GM18498 (cell line): ENCODE data around the gene UBE2G1.
"Not testable (repeated sequence)": the region's sequence is repeated elsewhere in the genome, so short reads cannot be mapped to it uniquely, and the experiment has no call there.

ENCODE experiments used
- ATAC-seq: cut with Tn5 transposase; IDR thresholded peaks from one replicate; pipeline ENCODE4 v1.9.1; 2021; ENCODE audit warnings: mild to moderate bottlenecking, moderate library complexity; ENCODE audit not compliant: unreplicated experiment

The UBE2G1 gene

DNA sequence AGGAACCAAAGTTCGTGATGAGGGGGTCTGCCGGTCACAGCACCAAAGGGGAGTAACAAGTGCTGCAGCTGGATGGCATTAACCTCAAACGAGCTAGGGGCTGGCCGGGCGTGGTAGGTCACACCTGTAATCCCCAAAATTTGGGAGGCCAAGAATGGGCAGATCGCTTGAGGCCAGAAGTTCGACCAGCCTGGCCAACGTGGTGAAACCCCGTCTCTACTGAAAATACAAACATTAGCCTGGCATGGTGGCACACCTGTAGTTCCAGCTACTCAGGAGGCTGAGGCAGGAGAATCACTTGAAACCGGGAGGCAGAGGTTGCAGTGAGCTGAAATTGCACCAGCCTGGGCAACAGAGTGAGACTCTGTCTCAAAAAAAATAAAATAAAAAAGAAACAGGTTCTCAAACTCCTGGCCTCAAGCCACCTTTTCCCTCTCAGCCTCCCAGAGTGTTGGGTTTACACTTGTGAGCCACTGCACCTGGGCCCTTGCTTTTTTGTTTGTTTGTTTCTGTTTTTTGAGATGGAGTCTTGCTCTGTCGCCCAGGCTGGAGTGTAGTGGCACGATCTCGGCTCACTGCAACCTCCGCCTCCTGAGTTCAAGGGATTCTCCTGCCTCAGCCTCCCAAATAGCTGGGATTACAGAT, 9.4 kb upstream of the UBE2G1 start:
- peak; percentile 0 for ATAC-seq

DNA sequence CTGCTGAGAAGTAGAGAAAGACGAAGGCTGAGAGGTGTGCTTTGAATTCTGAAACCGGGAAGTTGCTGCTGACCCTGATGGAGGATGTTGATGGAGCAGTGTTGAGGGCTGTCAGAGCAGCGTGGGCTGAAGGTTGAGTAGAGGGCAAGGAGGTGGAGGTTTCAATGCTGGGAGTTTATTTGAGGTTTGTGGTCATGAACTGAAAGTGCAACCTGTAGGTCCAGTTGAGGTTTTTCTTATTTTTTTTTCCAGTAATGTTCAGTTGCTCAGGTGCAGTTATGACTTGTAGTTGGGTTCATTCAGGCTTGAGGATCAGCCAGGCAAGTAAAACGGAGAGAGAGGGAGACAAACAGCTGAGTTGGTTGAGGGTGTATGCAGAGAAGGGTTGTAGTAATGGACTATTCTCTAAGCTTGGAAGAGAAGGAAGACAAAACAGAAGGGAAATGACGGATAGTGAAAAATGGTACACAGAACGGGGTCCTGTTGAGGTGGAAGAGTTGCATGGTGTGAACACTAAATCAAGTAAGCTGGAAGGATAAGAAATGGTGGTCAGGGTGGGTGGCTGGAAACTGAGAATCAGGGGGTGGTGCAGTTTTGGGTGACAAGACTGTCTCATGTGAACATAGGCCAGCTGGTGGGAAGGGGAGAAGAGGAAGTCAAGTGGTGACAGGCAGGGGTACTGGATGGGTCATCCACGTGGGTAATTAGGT, 8.7 kb upstream of the UBE2G1 start:
- ATAC-seq: peak; percentile 76

DNA sequence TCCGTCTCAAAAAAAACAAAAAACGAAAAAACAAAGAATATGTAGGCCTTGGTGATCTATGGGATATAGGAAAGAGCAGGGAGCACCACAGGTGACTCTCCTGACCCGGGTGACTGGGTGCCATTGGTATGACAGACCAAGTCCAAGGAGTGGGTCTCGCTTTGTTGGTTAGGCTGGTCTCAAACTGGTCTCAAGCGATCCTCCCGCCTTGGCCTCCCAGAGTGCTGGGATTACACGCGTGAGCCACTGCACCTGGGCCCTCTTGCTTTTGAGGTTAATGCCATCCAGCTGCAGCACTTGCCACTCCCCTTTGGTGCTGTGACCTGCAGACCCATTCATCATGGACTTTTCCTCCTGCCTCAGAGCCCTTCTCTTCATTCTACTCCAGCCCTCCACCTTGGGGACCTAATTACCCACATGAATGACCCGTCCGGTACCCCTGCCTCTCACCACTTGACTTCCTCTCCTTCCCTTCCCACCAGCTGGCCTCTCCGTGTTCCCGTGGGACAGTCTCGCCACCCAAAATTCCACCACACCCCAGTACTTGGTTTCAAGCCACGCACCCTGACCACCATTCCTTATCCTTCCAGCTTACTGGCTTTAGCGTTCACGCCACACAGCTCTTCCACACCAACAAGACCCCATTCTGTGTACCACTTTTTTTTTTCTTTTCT, 3.2 kb upstream of the UBE2G1 start:
- no peak for ATAC-seq

DNA sequence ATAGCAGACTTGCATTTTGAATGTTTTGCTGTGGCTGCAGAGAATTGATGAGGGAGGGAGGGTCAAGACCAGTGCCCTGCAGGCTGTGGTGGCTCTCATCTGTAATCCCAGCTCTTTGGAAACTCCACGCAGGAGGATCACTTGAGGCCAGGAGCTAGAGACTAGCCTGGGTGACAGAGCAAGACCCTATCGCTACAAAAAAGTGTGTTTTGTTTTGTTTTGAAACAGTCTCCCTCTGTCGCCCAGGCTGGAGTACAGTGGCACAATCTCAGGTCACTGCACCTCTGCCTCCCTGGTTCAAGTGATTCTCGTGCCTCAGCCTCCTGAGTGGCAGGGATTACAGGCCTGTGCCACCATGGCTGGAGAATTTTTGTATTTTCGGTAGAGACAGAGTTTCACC, 1.9 kb upstream of the UBE2G1 start:
- ATAC-seq: no peak

GRCh38 chr17:4367177-4367576, 702 bp upstream of the UBE2G1 start:
- not testable (repeated sequence) for ATAC-seq

- ATAC-seq: peak; percentile 29
Observed at GRCh38 chr17:4365628-4366326, 698 bp downstream of the UBE2G1 start.

GRCh38 chr17:4365103-4365627, 1.3 kb downstream of the UBE2G1 start:
- ATAC-seq: peak; percentile 48

DNA sequence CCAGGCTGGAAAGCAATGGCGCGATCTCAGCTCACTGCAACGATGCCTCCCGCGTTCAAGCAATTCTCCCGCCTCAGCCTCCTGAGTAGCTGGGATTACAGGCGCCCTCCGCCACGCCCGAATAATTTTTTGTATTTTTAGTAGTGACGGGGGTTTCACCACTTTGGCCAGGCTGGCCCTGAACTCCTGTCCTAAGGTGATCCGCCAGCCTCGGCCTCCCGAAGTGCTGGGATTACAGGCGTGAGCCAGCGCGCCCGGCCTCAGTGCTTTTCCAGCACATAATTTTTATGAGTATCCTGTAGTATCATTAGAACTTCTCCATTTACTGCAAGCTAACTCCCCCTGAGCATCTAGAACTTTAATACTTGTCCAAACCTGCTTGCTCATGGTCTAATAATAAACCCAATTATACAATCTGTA, 1.8 kb downstream of the UBE2G1 start:
- ATAC-seq: no peak

DNA sequence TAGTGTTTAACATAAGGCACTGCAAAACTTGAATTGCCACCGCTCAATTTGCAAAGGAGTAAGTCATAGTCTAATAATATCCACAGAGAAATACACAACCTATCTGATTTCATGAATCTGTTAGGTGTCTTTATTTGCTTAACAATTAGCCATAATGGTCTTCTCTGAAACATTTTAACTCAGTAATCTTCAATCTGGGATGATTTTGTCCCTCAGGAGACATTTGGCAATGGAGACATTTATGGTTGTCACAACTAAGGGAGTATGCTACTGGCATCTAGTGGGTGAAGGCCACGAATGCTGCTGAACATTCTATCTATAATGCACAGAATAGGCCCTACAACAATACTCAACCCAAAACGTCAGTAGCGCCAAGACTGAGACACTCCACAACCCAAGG, 4.3 kb downstream of the UBE2G1 start:
- no peak for ATAC-seq

DNA sequence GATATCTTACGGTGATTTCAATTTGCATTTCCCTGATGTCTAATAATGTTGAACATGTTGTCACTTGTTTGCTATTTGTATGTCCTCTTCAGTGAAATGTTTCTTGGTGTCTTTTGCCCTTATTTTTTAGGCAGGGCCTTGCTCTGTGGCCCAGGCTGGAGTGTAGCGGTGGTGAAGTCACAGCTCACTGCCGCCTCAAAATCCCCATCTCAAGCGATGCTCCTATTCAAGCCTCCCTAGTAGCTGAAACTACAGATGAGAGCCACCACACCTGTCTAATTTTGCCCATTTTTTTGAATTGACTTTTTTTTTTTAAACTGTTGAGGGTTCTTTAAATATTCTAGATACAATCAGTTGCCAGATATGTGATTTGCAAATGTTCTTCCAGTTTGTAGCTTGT, 8.3 kb downstream of the UBE2G1 start:
- no peak for ATAC-seq

DNA sequence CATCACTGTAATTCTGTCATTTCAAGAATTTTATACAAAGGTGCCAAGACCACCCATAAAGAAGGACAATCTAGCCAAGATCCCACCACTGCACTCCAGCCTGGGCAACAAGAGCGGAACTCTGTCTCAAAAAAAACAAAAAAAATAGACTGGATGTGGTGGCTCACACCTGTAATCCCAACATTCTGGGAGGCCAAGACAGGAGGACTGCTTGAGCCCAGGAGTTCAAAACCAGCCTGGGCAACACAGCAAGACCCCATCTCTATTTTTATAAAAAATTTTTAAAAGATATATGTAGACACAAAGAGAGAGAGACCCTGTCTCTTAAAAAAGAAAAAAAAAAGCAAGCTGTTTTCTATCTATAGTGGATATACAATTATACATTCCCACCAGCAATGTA, 8.8 kb downstream of the UBE2G1 start:
- ATAC-seq: no peak

DNA sequence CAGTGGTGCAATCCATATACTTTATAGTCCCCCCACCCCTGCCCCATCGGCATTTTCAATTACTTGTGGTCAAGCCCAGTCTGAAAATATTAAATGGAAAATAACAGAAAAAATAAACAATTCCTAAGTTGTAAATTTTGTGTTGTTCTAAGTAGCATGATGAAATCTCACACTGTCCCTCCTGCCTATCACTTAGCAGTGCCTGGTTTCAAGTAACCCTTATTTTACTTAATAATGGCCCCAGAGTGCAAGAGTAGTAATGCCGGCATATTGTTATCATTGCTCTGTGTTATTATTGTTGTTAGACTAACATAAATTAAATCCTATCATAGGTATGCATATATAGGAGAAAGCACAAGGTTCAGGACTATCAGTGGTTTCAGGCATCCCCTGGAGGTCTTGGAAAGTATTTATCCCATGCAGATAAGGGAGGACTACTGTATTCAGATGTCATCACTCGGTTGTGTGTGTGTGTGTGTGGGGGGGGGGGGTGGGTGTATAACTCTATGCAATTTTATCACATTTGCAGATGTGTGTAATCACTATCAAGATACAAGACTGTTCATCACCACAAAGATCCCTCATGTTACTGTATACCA, 9.3 kb downstream of the UBE2G1 start:
- no peak for ATAC-seq

DNA sequence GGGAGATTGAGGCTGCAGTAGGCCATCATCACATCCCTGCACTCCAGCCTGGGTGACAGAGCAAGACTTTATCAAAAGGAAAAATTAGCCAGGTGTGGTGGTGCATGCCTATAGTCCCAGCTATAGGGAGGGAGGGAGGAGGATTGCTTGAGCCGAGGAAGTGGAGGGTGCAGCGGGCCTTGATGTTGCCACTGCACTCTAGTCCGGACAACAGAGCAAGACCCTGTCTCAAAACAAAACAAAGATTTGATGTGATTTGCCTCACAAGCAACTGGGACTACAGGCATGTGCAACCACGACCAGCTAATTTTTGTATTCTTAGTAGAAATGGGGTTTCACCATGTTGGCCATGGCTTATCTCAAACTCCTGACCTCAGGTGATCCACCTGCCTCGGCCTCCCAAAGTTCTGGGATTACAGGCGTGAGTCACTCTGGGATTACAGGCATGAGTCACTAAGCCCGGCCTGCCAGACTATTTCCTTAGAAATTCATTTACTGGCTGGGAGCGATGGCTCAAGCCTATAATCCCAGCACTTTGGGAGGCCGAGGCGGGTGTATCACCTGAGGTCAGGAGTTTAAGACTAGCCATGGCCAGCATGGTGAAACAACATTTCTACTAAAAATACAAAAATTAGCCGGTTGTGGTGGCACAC, 11.5 kb downstream of the UBE2G1 start:
- ATAC-seq: no peak

DNA sequence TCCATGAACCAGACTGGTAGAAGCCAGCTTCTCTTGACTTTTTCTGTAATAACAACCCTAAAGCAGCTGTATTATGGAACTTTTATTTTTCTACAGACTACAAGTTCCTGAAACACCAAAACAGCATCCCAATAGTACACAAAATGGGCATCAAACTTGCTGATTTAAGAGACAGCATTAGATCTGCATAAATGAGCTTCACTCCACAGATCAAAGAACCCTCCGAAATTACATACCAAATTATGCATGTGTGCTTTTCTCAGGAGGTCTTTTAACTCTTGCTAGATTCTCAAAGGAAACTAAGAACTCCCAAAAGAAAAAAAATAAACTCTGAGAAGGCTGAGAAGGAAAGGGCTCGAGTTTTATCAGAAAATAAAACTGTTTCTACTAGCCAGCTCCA, 12.3 kb downstream of the UBE2G1 start:
- no peak for ATAC-seq

- ATAC-seq: not testable (repeated sequence)
Observed at GRCh38 chr17:4350214-4350613, 16.3 kb downstream of the UBE2G1 start.

GRCh38 chr17:4345581-4346252, 20.8 kb downstream of the UBE2G1 start:
- no peak for ATAC-seq

GRCh38 chr17:4344926-4345325, 21.5 kb downstream of the UBE2G1 start:
- ATAC-seq: no peak

- ATAC-seq: no peak
Observed at GRCh38 chr17:4342535-4342934, 23.9 kb downstream of the UBE2G1 start.

GRCh38 chr17:4341616-4341977, 24.9 kb downstream of the UBE2G1 start:
- no peak for ATAC-seq
